ENCODE measurements around the gene KL.

Gene KL

DNA sequence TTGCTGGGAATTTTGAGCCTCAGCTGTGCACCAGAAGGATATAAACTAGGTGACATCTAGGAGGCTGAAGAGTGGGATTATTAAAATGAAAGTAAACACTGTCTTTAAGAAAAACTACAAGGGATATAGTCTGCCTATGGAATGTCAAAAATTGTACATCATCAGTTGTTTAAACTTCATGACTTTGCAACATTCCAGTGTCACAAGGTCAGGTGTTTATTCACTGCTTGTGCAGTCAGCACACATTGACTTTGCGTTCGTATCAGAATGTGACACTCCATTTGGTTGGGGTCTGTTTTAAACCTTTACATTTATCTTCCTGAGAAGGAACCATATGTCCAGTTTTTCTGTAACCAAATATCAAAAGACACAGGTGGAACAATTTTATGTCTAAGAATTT, 85.6 kb downstream of the KL start:
- in situ Hi-C loops (cut with HindIII; ENCODE audit: low sequenced_read_pairs), result no loop called here
- no peak overlapping the region for H3K4me3 ChIP-seq (ENCODE audit: low read depth, low read length)
- DNase-seq (ENCODE audit: low read depth), result no peak
- TF ChIP-seq, protein P1, sequence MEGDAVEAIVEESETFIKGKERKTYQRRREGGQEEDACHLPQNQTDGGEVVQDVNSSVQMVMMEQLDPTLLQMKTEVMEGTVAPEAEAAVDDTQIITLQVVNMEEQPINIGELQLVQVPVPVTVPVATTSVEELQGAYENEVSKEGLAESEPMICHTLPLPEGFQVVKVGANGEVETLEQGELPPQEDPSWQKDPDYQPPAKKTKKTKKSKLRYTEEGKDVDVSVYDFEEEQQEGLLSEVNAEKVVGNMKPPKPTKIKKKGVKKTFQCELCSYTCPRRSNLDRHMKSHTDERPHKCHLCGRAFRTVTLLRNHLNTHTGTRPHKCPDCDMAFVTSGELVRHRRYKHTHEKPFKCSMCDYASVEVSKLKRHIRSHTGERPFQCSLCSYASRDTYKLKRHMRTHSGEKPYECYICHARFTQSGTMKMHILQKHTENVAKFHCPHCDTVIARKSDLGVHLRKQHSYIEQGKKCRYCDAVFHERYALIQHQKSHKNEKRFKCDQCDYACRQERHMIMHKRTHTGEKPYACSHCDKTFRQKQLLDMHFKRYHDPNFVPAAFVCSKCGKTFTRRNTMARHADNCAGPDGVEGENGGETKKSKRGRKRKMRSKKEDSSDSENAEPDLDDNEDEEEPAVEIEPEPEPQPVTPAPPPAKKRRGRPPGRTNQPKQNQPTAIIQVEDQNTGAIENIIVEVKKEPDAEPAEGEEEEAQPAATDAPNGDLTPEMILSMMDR (IDR thresholded peaks at IDR 0.05; ENCODE audit: low read depth, low read length, missing control alignments), result no peak

DNA sequence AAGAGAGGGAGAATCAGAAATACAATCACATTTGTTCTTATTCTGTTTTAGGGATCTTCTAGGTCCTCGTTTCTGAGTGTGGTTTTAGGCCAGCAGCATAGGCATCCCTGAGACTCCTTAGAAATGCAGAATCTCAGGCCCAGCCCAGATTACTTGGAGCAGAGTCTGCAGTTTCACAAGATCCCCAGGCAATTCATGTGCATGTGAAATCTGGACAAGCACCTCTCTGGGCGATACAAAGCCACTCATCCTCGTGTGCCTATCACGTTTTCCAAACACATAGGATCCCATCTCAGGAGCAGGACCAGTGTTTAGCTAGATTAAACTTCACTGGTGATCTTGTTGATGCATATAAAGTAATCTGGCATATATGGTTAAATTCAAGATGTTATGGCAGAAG, 87.2 kb downstream of the KL start:
- no peak overlapping the region for H3K4me3 ChIP-seq (ENCODE audit: low read depth, low read length)
- in situ Hi-C loops (cut with HindIII; ENCODE audit: low sequenced_read_pairs), result no loop called here
- TF ChIP-seq, protein P1 (IDR thresholded peaks at IDR 0.05; ENCODE audit: low read depth, low read length, missing control alignments), result no peak
- no peak for DNase-seq (ENCODE audit: low read depth)

DNA sequence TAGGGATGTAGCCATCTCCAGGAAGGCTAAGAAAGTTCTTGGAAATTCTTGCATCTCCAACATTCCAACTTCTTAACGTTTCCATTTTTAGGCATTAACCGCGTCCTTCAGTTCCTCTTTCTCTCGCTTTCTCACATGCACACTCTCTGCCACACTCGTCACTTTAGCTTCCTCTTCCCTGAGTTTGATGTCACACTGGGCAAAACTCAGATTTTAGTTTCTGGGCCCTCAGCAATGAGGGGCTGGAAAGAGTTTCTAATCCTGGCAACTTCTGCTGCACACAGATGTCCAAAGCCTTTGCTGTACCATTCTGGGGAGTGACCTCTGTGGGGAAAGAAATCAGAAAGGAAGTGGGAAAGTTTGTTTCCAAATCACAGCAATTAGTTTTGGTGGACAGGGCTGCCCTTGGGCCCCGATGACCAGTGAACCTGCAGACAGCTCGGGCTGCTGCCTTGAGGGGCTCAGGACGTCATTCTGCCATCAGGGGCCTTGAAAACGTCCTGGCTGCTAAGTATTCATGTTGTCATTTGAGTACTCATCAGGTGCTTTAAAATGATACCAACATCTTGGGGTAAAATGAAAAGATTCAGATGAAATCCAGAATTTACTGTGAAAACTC, 89.3 kb downstream of the KL start:
- in situ Hi-C loops (cut with HindIII; ENCODE audit: low sequenced_read_pairs), result no loop called here
- TF ChIP-seq, protein P1 (IDR thresholded peaks at IDR 0.05; ENCODE audit: low read depth, low read length, missing control alignments), result no peak
- DNase-seq (ENCODE audit: low read depth), result no peak
- no peak overlapping the region for H3K4me3 ChIP-seq (ENCODE audit: low read depth, low read length)

DNA sequence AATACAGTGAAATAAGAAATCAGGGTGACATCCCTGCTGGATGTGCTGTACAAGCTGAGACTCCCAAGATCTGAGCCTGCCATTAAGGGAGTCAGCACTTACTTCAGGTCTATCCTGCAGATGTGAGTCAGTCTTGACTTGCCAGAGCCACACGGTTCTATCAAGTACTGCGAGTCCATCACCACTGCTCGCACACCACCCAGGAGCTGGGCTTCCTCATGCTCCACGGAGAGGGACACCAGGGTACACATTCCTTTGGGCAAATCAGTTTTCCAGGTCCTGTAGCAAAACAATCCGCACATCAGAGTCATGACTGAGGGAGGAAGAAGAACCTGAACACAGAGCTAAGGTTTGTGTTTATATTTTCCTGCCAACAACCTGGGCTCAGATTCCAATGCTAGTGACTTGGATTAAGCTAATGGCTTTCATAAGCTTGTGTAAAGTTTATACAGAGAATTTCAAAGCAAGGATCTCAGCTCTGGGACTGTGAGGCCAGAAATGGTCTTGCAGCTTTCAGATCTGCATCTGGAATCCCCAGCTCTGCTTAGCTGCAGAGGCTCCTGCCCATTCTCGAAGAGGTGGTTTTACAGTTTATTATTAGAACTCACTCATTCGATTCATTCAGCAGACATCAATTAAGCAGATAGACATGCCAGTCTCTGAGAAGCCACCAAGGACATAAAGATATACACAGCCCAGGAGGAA, 90.6 kb downstream of the KL start:
- DNase-seq (ENCODE audit: low read depth), result no peak
- H3K4me3 ChIP-seq (ENCODE audit: low read depth, low read length), result no peak overlapping the region
- TF ChIP-seq, protein P1 (IDR thresholded peaks at IDR 0.05; ENCODE audit: low read depth, low read length, missing control alignments), result no peak
- in situ Hi-C loops (cut with HindIII; ENCODE audit: low sequenced_read_pairs), result no loop called here

DNA sequence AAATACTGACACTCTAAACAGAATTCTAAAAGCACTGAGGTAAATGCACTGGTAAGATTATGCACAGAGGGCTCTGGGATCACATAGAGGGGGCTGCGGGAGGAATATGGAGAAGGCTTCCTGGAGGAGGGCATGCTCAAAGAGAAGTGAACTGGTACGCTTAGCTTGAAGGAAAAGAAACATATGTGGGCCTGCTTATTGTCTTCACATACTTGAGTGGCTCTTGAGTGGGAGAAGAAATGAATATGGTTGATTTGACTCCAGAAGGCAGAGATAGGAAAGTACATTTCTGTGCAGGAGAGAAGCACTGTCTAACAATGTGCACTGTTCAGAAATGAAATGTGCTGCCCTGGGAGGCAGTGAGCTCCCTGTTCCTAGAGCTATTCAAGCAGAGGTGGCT, 91.1 kb downstream of the KL start:
- DNase-seq (ENCODE audit: low read depth), result no peak
- in situ Hi-C loops (cut with HindIII; ENCODE audit: low sequenced_read_pairs), result no loop called here
- TF ChIP-seq, protein P1 (IDR thresholded peaks at IDR 0.05; ENCODE audit: low read depth, low read length, missing control alignments), result no peak
- no peak overlapping the region for H3K4me3 ChIP-seq (ENCODE audit: low read depth, low read length)

DNA sequence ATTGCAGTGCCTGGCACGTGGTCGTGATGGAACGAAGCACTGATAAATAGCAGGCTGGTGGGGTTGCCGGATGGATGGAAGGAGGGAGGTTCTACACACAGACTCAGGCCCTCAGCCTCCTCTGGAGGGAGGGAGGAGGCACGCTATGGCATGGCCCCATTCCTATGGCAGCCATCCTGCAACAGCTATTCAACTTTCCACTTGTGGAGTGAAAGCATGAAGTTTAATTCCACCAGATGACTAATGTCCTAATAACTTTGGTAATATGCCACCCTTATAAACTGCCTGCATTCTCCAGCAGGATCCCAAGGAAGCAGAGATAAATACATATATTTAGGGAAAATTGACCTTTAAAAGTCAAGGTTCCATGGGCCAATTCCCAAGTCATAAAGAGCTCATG, 92.4 kb downstream of the KL start:
- in situ Hi-C loops (cut with HindIII; ENCODE audit: low sequenced_read_pairs), result no loop called here
- no peak for DNase-seq (ENCODE audit: low read depth)
- TF ChIP-seq, protein P1 (IDR thresholded peaks at IDR 0.05; ENCODE audit: low read depth, low read length, missing control alignments), result no peak
- H3K4me3 ChIP-seq (ENCODE audit: low read depth, low read length), result no peak overlapping the region

Data from astrocyte of the cerebellum (primary cell).